ENCODE results near the gene MLNR.

- TF ChIP-seq, protein P1, sequence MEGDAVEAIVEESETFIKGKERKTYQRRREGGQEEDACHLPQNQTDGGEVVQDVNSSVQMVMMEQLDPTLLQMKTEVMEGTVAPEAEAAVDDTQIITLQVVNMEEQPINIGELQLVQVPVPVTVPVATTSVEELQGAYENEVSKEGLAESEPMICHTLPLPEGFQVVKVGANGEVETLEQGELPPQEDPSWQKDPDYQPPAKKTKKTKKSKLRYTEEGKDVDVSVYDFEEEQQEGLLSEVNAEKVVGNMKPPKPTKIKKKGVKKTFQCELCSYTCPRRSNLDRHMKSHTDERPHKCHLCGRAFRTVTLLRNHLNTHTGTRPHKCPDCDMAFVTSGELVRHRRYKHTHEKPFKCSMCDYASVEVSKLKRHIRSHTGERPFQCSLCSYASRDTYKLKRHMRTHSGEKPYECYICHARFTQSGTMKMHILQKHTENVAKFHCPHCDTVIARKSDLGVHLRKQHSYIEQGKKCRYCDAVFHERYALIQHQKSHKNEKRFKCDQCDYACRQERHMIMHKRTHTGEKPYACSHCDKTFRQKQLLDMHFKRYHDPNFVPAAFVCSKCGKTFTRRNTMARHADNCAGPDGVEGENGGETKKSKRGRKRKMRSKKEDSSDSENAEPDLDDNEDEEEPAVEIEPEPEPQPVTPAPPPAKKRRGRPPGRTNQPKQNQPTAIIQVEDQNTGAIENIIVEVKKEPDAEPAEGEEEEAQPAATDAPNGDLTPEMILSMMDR (conservative IDR thresholded peaks at IDR 0.05; ENCODE audit: low read length): no peak
- TF ChIP-seq EZH2phosphoT487 (IDR thresholded peaks at IDR 0.05; ENCODE audit: borderline replicate concordance, low read depth, low read length): no peak
These were observed 2.1 kb upstream of the MLNR start for GRCh38 chr13:49217962-49218492.

Measured in OCI-LY7 (cell line).